ENCODE data around the gene SPATA17. TPM values are rescaled to one million over a fixed set of nuclear protein-coding genes. Genes with fewer than 3 reads are reported as not detected.

The SPATA17 gene
- total and polyA plus RNA-seq, 12 donors: 0.09 to 4.4 (median 0.56) TPM; not detected in 1

DNA sequence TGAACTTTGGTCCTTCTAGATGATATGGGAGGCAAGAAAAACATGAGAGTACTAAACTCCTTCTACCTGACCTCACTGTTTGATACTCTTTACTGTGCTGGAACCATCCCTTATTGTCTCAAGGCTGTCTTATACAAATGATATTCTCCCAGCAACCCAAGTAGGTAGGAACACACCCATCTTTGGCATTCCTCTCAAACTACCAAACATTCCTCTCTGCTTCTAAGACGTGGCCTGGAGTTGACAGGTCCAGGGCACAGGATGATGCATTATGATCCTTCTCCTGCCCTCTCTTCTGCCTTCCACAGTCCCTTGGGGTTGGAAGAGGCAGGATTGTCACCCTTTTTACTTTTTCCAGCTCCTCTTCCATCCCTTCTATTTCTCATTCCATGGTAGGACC is 90.5 kb downstream of the SPATA17 start:
- Histone ChIP-seq H3K27ac (no peak overlapping the region), H3K9me3 (replicated peaks in 1 of 3) (no peaks in the 10 kb centered on the region), H3K36me3 (replicated peaks in 1 of 2) (no peaks in the 10 kb centered on the region), H3K4me3 (no peak overlapping the region), H3K27me3 (no peaks in the 10 kb centered on the region), H3K4me1 (replicated peaks in 1 of 2) (no peaks in the 10 kb centered on the region)
- DNase-seq: no peak
- intact Hi-C loops (cut with DNase I): no loop called here
- no peak for TF ChIP-seq POLR2A (IDR thresholded peaks at IDR 0.05)
- TF ChIP-seq, protein P1, sequence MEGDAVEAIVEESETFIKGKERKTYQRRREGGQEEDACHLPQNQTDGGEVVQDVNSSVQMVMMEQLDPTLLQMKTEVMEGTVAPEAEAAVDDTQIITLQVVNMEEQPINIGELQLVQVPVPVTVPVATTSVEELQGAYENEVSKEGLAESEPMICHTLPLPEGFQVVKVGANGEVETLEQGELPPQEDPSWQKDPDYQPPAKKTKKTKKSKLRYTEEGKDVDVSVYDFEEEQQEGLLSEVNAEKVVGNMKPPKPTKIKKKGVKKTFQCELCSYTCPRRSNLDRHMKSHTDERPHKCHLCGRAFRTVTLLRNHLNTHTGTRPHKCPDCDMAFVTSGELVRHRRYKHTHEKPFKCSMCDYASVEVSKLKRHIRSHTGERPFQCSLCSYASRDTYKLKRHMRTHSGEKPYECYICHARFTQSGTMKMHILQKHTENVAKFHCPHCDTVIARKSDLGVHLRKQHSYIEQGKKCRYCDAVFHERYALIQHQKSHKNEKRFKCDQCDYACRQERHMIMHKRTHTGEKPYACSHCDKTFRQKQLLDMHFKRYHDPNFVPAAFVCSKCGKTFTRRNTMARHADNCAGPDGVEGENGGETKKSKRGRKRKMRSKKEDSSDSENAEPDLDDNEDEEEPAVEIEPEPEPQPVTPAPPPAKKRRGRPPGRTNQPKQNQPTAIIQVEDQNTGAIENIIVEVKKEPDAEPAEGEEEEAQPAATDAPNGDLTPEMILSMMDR (IDR thresholded peaks at IDR 0.05): no peak
- 30 to 49% (median 36%) methylated on average over 1 of the region's 1 CpG for WGBS, 4 donors

DNA sequence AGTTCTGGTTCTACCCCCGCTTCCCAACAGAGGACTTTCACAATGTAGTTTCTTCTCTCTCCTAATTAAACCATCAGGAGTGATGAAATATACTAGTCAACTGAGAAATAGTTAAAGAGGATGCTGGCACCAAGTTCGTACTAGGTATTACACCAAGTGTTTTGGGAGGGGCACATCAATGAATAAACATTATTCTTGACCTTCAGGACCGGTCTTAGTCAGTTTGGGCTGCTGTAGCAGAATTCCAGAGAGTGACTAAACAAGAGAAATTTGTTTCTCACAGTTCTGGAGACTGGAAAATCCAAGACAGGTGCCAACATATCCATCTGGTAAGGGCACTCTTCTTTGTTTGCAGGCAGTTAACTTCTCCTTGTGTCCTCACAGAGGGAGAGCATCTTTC is 103.8 kb downstream of the SPATA17 start:
- Histone ChIP-seq H3K4me3 (no peak overlapping the region), H3K36me3 (replicated peaks in 1 of 2) (no peaks in the 10 kb centered on the region), H3K27ac (no peak overlapping the region), H3K9me3 (replicated peaks in 1 of 3) (no peaks in the 10 kb centered on the region), H3K4me1 (replicated peaks in 1 of 2) (no peaks in the 10 kb centered on the region), H3K27me3 (no peaks in the 10 kb centered on the region)
- WGBS, 4 donors: 51 to 58% (median 57%) methylated on average over 3 of the region's 3 CpGs
- TF ChIP-seq, protein P1 (IDR thresholded peaks at IDR 0.05): no peak
- TF ChIP-seq POLR2A (IDR thresholded peaks at IDR 0.05): no peak
- DNase-seq: no peak
- intact Hi-C loops (cut with DNase I): no loop called here

DNA sequence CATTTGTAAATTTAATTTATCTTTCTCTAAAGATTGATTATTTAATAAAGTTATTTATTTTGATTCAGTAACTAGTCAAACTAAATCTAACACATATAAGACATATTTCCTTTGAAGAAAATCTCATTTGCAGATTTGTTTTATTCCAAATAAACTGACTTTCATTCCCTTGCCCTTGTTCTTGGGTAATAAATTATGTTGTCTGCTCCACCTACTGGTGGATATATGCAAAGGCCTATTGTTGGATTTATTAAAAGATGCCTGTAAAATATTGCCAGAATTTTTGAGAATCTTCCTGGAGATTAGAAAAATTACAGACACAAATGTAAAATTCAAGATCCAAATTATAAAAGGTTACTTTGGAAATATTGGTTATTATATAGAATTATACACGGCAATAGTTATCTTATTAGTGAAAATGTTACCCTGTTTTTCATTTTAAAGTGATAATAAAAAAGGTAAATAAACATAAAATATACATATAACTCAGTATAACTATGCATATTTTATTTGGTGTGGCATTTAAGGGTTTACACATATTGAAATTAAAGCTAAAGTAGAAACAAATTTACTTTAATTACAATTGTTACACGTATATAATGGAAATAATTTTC is 116.1 kb downstream of the SPATA17 start:
- no peak for DNase-seq
- Histone ChIP-seq H3K4me1 (replicated peaks in 1 of 2) (no peaks in the 10 kb centered on the region), H3K9me3 (replicated peaks in 1 of 3) (peaks cover 0 to 6% (median 0%) of the 10 kb centered on the region in 3 donors), H3K27ac (no peak overlapping the region), H3K27me3 (no peaks in the 10 kb centered on the region), H3K36me3 (replicated peaks in 1 of 2) (no peaks in the 10 kb centered on the region), H3K4me3 (no peak overlapping the region)
- intact Hi-C loops (cut with DNase I): no loop called here
- WGBS, 4 donors: 73 to 84% (median 80%) methylated on average over 2 of the region's 2 CpGs
- TF ChIP-seq, protein P1 (IDR thresholded peaks at IDR 0.05): peak; percentile 43 to 70 (median 57)
- TF ChIP-seq POLR2A (IDR thresholded peaks at IDR 0.05): no peak

DNA sequence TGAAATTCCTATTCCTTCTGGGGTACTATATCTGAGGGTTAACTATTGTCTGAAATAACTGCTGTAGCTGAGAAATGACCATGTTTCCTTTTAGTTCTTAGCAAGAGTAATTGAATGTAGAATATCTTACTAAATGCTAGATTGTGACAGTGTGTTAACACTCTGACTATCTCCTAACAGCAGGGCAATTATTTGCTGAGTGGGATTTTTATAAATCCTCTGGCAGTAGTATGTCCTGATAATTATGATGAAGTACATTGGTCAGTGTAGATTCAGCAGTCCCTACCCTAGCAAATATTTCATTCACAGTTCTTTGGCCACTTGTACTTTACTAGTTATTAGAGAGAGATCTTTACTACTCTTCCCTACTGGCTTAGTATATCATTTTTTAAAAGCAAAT is 138.6 kb downstream of the SPATA17 start:
- no peak for TF ChIP-seq POLR2A (IDR thresholded peaks at IDR 0.05)
- TF ChIP-seq, protein P1 (IDR thresholded peaks at IDR 0.05): no peak
- H3K9me3 ChIP-seq (replicated peaks in 1 of 3): no peaks in the 10 kb centered on the region
- no peak overlapping the region for H3K4me3 ChIP-seq
- no peaks in the 10 kb centered on the region for H3K36me3 ChIP-seq (replicated peaks in 1 of 2)
- DNase-seq: no peak
- no peaks in the 10 kb centered on the region for H3K4me1 ChIP-seq (replicated peaks in 1 of 2)
- intact Hi-C loops (cut with DNase I): no loop called here
- H3K27me3 ChIP-seq: no peaks in the 10 kb centered on the region
- no peak overlapping the region for H3K27ac ChIP-seq

Measured in adrenal gland (tissue), 12 donors.